Ishikawa (cell line): ENCODE data around the gene INO80E.

Experiments used
- CEBPB ChIP-seq: IDR thresholded peaks from 2 replicates; pipeline ENCODE4 v1.6.1; 2012
- CREB1 ChIP-seq: IDR thresholded peaks from 2 replicates; pipeline ENCODE4 v1.6.1; 2012; ENCODE audit warnings: low read depth
- EGR1 ChIP-seq: IDR thresholded peaks from 2 replicates; pipeline ENCODE4 v1.6.1; 2012
- EP300 ChIP-seq: IDR thresholded peaks from 2 replicates; pipeline ENCODE4 v1.6.1; 2012; ENCODE audit warnings: borderline replicate concordance
- FOXM1 ChIP-seq: IDR thresholded peaks from 2 replicates; pipeline ENCODE4 v1.6.1; 2012; ENCODE audit warnings: low read depth, borderline replicate concordance
- NFIC ChIP-seq: IDR thresholded peaks from 2 replicates; pipeline ENCODE4 v1.6.1; 2012
- RAD21 ChIP-seq: IDR thresholded peaks from 2 replicates; pipeline ENCODE4 v1.6.1; 2012; ENCODE audit warnings: low read depth
- REST ChIP-seq: IDR thresholded peaks from 2 replicates; pipeline ENCODE4 v1.6.1; 2012; ENCODE audit warnings: low read depth, mild to moderate bottlenecking
- TAF1 ChIP-seq: IDR thresholded peaks from 2 replicates; pipeline ENCODE4 v1.6.1; 2012; ENCODE audit warnings: low read depth, mild to moderate bottlenecking
- TCF12 ChIP-seq: IDR thresholded peaks from 2 replicates; pipeline ENCODE4 v1.6.1; 2012; ENCODE audit warnings: low read depth
- TEAD4 ChIP-seq: IDR thresholded peaks from 2 replicates; pipeline ENCODE4 v1.6.1; 2012
- USF1 ChIP-seq: IDR thresholded peaks from 2 replicates; pipeline ENCODE4 v1.6.1; 2012
- YY1 ChIP-seq: IDR thresholded peaks from 2 replicates; pipeline ENCODE4 v1.6.1; 2012; ENCODE audit warnings: low read depth
- ZBTB7A ChIP-seq: IDR thresholded peaks from 2 replicates; pipeline ENCODE4 v1.6.1; 2012; ENCODE audit warnings: low read depth
- TF ChIP-seq, protein P1 (sequence below): IDR thresholded peaks from 2 replicates; pipeline ENCODE4 v1.6.1; 2012

The INO80E gene

DNA sequence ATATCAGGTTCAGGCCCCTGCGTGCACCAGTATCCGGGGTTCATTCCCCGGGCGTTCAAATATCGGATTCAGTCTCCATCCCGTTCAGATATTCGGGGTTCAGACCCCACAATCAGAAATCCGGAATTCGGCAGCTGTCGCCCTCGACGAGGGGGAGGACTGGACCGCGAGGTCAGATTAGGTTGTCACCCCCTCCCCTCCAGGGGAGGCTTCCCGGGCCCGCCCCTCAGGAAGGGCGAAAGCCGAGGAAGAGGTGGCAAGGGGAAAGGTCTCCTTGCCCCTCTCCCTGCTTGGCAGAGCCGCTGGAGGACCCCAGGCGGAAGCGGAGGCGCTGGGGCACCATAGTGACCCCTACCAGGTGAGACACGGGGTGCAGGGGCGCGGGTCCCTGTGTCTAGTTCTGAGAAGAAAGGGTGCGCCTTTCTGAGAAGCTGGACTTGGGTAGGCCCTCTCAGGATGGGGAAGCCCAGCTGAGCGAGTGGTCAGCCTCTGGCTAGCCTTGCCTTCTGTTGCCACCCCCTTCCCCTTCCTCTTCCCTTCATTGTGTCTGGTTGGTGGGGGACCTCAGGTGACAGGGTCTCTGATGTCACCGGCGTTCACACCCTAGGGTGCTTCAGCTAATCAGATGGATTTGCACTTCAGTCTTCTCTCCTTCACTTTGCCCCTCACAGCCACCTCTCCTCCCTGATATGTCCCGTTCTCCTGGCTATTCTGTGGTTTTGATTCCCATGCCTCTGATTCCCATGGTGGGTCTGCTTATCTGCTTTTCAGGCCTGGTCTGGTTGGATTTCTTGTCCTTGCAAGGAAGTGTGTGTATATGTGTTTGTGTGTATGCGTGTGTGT, 21.5 kb upstream of the INO80E start:
- TF ChIP-seq TEAD4 = no peak
- TF ChIP-seq REST = no peak

- TF ChIP-seq EP300 (no peak), NFIC (no peak), CEBPB (no peak), TEAD4 (no peak), REST (no peak), TCF12 (no peak)
Measured at GRCh38 chr16:29975134-29975538, 20.9 kb upstream of the INO80E start.

DNA sequence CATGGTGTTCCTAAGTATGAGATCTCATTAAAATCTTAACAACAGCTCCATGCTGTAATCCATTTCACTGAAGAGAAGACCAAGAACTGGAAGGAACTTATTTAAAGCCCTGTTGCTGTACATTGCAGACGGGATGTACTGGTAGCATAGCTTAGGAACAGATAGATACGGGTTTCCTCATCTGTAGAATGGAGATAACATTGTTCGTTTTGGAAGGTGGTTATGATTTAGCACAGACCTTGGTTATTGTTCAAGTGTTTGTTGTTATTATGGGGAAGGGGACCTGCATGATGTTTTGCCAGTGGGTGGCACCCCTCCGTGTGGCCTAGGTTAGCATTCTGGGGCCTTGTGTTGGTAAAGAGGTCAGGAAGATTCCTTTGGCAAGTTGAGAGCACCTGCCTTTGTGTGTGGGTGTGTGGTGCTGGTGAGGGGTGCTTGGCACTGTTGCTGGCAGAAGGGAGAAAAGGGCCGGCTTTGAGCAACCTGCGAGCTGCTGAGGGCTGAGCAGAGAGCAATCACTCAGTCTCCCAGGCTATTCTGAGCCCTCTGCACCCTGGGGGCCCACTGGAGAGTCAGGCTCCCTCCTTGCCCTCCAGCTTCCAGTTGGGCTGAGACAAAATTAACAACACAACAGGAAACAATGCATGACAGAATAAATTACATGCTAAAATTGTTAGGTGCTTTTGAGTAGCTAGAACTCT, 20.1 kb upstream of the INO80E start:
- TF ChIP-seq ZBTB7A = no peak
- TF ChIP-seq TAF1 = no peak
- TF ChIP-seq EGR1 = no peak
- no peak for TF ChIP-seq TEAD4
- TF ChIP-seq EP300 = no peak
- no peak for TF ChIP-seq CEBPB
- no peak for TF ChIP-seq TCF12
- TF ChIP-seq CREB1 = no peak
- TF ChIP-seq, protein P1, sequence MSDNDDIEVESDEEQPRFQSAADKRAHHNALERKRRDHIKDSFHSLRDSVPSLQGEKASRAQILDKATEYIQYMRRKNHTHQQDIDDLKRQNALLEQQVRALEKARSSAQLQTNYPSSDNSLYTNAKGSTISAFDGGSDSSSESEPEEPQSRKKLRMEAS = no peak
- no peak for TF ChIP-seq FOXM1
- TF ChIP-seq USF1 = no peak
- no peak for TF ChIP-seq RAD21

GRCh38 chr16:29977063-29977825, 18.8 kb upstream of the INO80E start:
- no peak for TF ChIP-seq EP300
- TF ChIP-seq TAF1 = no peak
- no peak for TF ChIP-seq ZBTB7A
- no peak for TF ChIP-seq USF1
- no peak for TF ChIP-seq FOXM1
- TF ChIP-seq REST = no peak
- TF ChIP-seq YY1 = no peak
- no peak for TF ChIP-seq CREB1
- TF ChIP-seq CEBPB = no peak
- no peak for TF ChIP-seq NFIC
- TF ChIP-seq TCF12 = no peak
- TF ChIP-seq, protein P1 = no peak
- TF ChIP-seq TEAD4 = no peak
- TF ChIP-seq EGR1 = no peak
- no peak for TF ChIP-seq RAD21
